HEK293T (cell line): ENCODE measurements around the gene RXRB.
A peak's percentile ranks its signal among the peaks of the same experiment; 100 is the strongest.
"Not testable (repeated sequence)": the region's sequence is repeated elsewhere in the genome, so short reads cannot be mapped to it uniquely, and the experiment has no call there.

Experiments
- CTCF ChIA-PET: fragments of 350-600 bp; formaldehyde crosslinking; extraction: SDS; loops from one replicate; lab custom pipeline; 2021; ENCODE audit warnings: antibody characterized with exemption, inconsistent platforms; lab: Yijun Ruan, JAX
- POLR2A ChIA-PET: fragments of 350-600 bp; formaldehyde crosslinking; extraction: SDS; loops from one replicate; lab custom pipeline; 2020; ENCODE audit warnings: antibody characterized with exemption, inconsistent platforms; lab: Yijun Ruan, JAX
- DNase-seq: peaks from one replicate; pipeline ENCODE4 v3.0.0; 2012; ENCODE audit warnings: mixed read lengths; ENCODE audit errors: extremely low spot score
- ARNT ChIP-seq: fragments of 450-650 bp; IDR thresholded peaks from 2 replicates; pipeline ENCODE4 v1.6.1; 2017; ENCODE audit warnings: mild to moderate bottlenecking
- BHLHE40 ChIP-seq: fragments of 450-650 bp; IDR thresholded peaks from 2 replicates; pipeline ENCODE4 v1.6.1; 2016; ENCODE audit warnings: mild to moderate bottlenecking, moderate library complexity, borderline replicate concordance
- CTBP1 ChIP-seq: fragments of 450-650 bp; IDR thresholded peaks from 2 replicates; pipeline ENCODE4 v1.6.1; 2016; ENCODE audit warnings: borderline replicate concordance
- ELF4 ChIP-seq: fragments of 450-650 bp; IDR thresholded peaks from 2 replicates; pipeline ENCODE4 v1.6.1; 2017; ENCODE audit warnings: antibody characterized with exemption
- FOXA1 ChIP-seq: fragments of 450-650 bp; IDR thresholded peaks from 2 replicates; pipeline ENCODE4 v1.6.1; 2016; ENCODE audit warnings: mild to moderate bottlenecking
- FOXK2 ChIP-seq: fragments of 450-650 bp; IDR thresholded peaks from 2 replicates; pipeline ENCODE4 v1.6.1; 2016; ENCODE audit warnings: mild to moderate bottlenecking
- FOXM1 ChIP-seq: fragments of 450-650 bp; IDR thresholded peaks from 2 replicates; pipeline ENCODE4 v1.6.1; 2017; ENCODE audit warnings: mild to moderate bottlenecking, borderline replicate concordance
- HDGF ChIP-seq: fragments of 450-650 bp; IDR thresholded peaks from 2 replicates; pipeline ENCODE4 v1.6.1; 2017; ENCODE audit warnings: antibody characterized with exemption, borderline replicate concordance
- L3MBTL2 ChIP-seq: fragments of 450-650 bp; conservative IDR thresholded peaks from 2 replicates; pipeline ENCODE4 v1.6.1; 2016; ENCODE audit warnings: mild to moderate bottlenecking
- LEF1 ChIP-seq: fragments of 450-650 bp; IDR thresholded peaks from 2 replicates; pipeline ENCODE4 v1.6.1; 2017; ENCODE audit warnings: mild to moderate bottlenecking, borderline replicate concordance
- NFRKB ChIP-seq: fragments of 450-650 bp; IDR thresholded peaks from 2 replicates; pipeline ENCODE4 v1.6.1; 2016; ENCODE audit warnings: mild to moderate bottlenecking, moderate library complexity
- PKNOX1 ChIP-seq: fragments of 450-650 bp; IDR thresholded peaks from 2 replicates; pipeline ENCODE4 v1.6.1; 2016
- SP1 ChIP-seq: fragments of 450-650 bp; IDR thresholded peaks from 2 replicates; pipeline ENCODE4 v1.6.1; 2017
- SUZ12 ChIP-seq: fragments of 450-650 bp; IDR thresholded peaks from 2 replicates; pipeline ENCODE4 v1.6.1; 2016; ENCODE audit warnings: mild to moderate bottlenecking
- TARDBP ChIP-seq: fragments of 450-650 bp; IDR thresholded peaks from 2 replicates; pipeline ENCODE4 v1.6.1; 2016
- ZNF384 ChIP-seq: fragments of 450-650 bp; IDR thresholded peaks from 2 replicates; pipeline ENCODE4 v1.6.1; 2016

The RXRB gene

GRCh38 chr6:33160096-33160495 lies 40.4 kb downstream of the RXRB start:
- TF ChIP-seq TARDBP (no peak), FOXA1 (no peak), ARNT (no peak), FOXM1 (no peak), SP1 (no peak), LEF1 (no peak), SUZ12 (no peak)
- ChIA-PET POLR2A (interaction anchor here (1.9 kb wide), 1 partner anchor 89 kb away, joined by 4 read pairs; no protein-coding TSS in a partner anchor), CTCF (interaction anchor here (1.1 to 1.6 kb wide), 3 partner anchors 11 to 89 kb away, joined by 4 to 5 read pairs (median 4); no protein-coding TSS in a partner anchor)
- no peak for DNase-seq

GRCh38 chr6:33156964-33157363 lies 43.5 kb downstream of the RXRB start:
- TF ChIP-seq HDGF, result no peak
- no peak for TF ChIP-seq ELF4
- no peak for TF ChIP-seq TARDBP
- no peak for TF ChIP-seq BHLHE40
- TF ChIP-seq FOXA1, result no peak
- TF ChIP-seq FOXK2, result no peak
- TF ChIP-seq ZNF384, result no peak
- TF ChIP-seq LEF1, result no peak
- ChIA-PET POLR2A (interaction anchor here (1.1 to 1.3 kb wide), 2 partner anchors 52 to 114 kb away, joined by 3 to 4 read pairs; partner anchors contain the start of genes RING1, RPS18 and VPS52), CTCF (no interaction called here)
- no peak for DNase-seq

- ChIA-PET POLR2A (interaction anchor here (1.1 to 1.3 kb wide), 2 partner anchors 52 to 115 kb away, joined by 3 to 4 read pairs; partner anchors contain the start of genes RING1, RPS18 and VPS52), CTCF (no interaction called here)
- DNase-seq, result no peak
- TF ChIP-seq ZNF384 (no peak), CTBP1 (no peak), LEF1 (no peak), FOXA1 (no peak), FOXK2 (no peak), PKNOX1 (no peak), ELF4 (no peak), SUZ12 (no peak), SP1 (no peak), NFRKB (no peak)
These were observed 43.9 kb downstream of the RXRB start for GRCh38 chr6:33156561-33156960.

GRCh38 chr6:33154349-33154748 lies 46.1 kb downstream of the RXRB start:
- CTCF ChIA-PET, result no interaction called here

GRCh38 chr6:33151050-33151449 lies 49.4 kb downstream of the RXRB start:
- ChIA-PET POLR2A (interaction anchor here (1.2 kb wide), 1 partner anchor 99 kb away, joined by 3 read pairs; no protein-coding TSS in a partner anchor), CTCF (no interaction called here)
- no peak for DNase-seq
- no peak for TF ChIP-seq ARNT
- TF ChIP-seq PKNOX1, result no peak
- no peak for TF ChIP-seq HDGF
- no peak for TF ChIP-seq CTBP1
- TF ChIP-seq FOXK2, result no peak

More at GRCh38 chr6:33154349-33154748, 46.1 kb downstream of the RXRB start:
- TF ChIP-seq SUZ12 (no peak), BHLHE40 (no peak)
- DNase-seq, result no peak
- POLR2A ChIA-PET, result interaction anchor here (1.1 to 2.1 kb wide), 3 partner anchors 7 to 95 kb away, joined by 4 to 5 read pairs (median 4); partner anchors contain the start of gene RING1

- CTCF ChIA-PET, result interaction anchor here (1.2 to 2.0 kb wide), 2 partner anchors 14 to 25 kb away, joined by 4 to 16 read pairs; no protein-coding TSS in a partner anchor
- POLR2A ChIA-PET, DNase-seq: not testable (repeated sequence)
These were observed 49.9 kb downstream of the RXRB start for GRCh38 chr6:33150560-33150959.

GRCh38 chr6:33147807-33148666 lies 52.4 kb downstream of the RXRB start:
- TF ChIP-seq NFRKB, result no peak
- TF ChIP-seq SUZ12, result no peak
- no peak for TF ChIP-seq FOXM1
- no peak for TF ChIP-seq ELF4
- no peak for TF ChIP-seq ZNF384
- no peak for TF ChIP-seq PKNOX1
- TF ChIP-seq FOXA1, result no peak
- TF ChIP-seq CTBP1, result no peak
- TF ChIP-seq L3MBTL2, result no peak
- TF ChIP-seq LEF1, result no peak
- no peak for TF ChIP-seq TARDBP
- DNase-seq, result peak; percentile 47
- ChIA-PET POLR2A (interaction anchor here (1.1 kb wide), 1 partner anchor 100 kb away, joined by 3 read pairs; no protein-coding TSS in a partner anchor), CTCF (interaction anchor here (0.7 to 1.2 kb wide), 7 partner anchors 13 to 148 kb away, joined by 3 to 9 read pairs (median 3); no protein-coding TSS in a partner anchor)
